IMR-90 (cell line): ENCODE results near the gene FZD4. TPM values are rescaled to one million over a fixed set of nuclear protein-coding genes. Genes with fewer than 3 reads are reported as not detected.

Source experiments
- ATAC-seq: fragments of 200-7000 bp; cut with Tn5 transposase; 2 replicates; pipeline ENCODE4 v1.9.1; 2020; ENCODE audit warnings: low read depth, mild to moderate bottlenecking, moderate library complexity
- BruUV-seq: library from RNA; stranded (reverse); fragments of 400-500 nt; replicated peaks from 2 replicates; lab custom pipeline; 2021; lab: Mats Ljungman, UMichigan
- CTCF ChIA-PET: fragments of 300-600 bp; formaldehyde crosslinking; extraction: SDS; loops from one replicate; lab custom pipeline; 2021; ENCODE audit warnings: antibody characterized with exemption; lab: Yijun Ruan, JAX
- POLR2A ChIA-PET: fragments of 300-600 bp; sonication (Branson Sonifier 250); formaldehyde crosslinking; loops from one replicate; lab custom pipeline; 2022; ENCODE audit warnings: antibody characterized with exemption; ENCODE audit not compliant: unreplicated experiment; lab: Charles Lee
- DNase-seq: peaks from one replicate; pipeline ENCODE4 v3.0.0; 2013
- H2AFZ ChIP-seq: replicated peaks from 2 replicates; pipeline ENCODE3; 2013; ENCODE audit warnings: low read length, mild to moderate bottlenecking; ENCODE audit not compliant: poor library complexity
- H2AK5ac ChIP-seq: 2 replicates; pipeline ENCODE4 v1.6.1; 2013; ENCODE audit warnings: low read depth, low read length, inconsistent platforms
- H2AK9ac ChIP-seq: replicated peaks from 2 replicates; pipeline ENCODE3; 2013; ENCODE audit warnings: mild to moderate bottlenecking, low read depth, low read length, moderate library complexity; ENCODE audit not compliant: poor library complexity
- H2BK120ac ChIP-seq: 2 replicates; pipeline ENCODE4 v1.6.1; 2013; ENCODE audit warnings: low read depth, low read length, inconsistent platforms
- H2BK15ac ChIP-seq: 3 replicates; pipeline ENCODE4 v1.6.1; 2013; ENCODE audit warnings: low read depth, low read length, inconsistent platforms
- H2BK20ac ChIP-seq: 2 replicates; pipeline ENCODE4 v1.6.1; 2013; ENCODE audit warnings: low read depth, mild to moderate bottlenecking, inconsistent platforms, low read length, moderate library complexity
- H2BK5ac ChIP-seq: 2 replicates; pipeline ENCODE4 v1.6.1; 2013; ENCODE audit warnings: mild to moderate bottlenecking, low read depth, low read length, inconsistent platforms; ENCODE audit not compliant: poor library complexity, severe bottlenecking
- H3K14ac ChIP-seq: replicated peaks from 2 replicates; pipeline ENCODE4 v1.6.1; 2013; ENCODE audit warnings: low read depth, low read length, inconsistent platforms
- H3K18ac ChIP-seq: 2 replicates; pipeline ENCODE4 v1.6.1; 2013; ENCODE audit warnings: low read depth, low read length, control low read depth
- H3K23ac ChIP-seq: 2 replicates; pipeline ENCODE4 v1.6.1; 2013; ENCODE audit warnings: low read depth, low read length, inconsistent platforms
- H3K27ac ChIP-seq: 2 replicates; pipeline ENCODE4 v1.5.1; 2013; ENCODE audit warnings: mild to moderate bottlenecking, control low read depth, low read length; ENCODE audit not compliant: insufficient read depth
- H3K27me3 ChIP-seq: 2 replicates; pipeline ENCODE4 v1.6.1; 2013; ENCODE audit warnings: low read length; ENCODE audit not compliant: control insufficient read depth, insufficient read depth
- H3K36me3 ChIP-seq: 2 replicates; pipeline ENCODE4 v1.6.1; 2013; ENCODE audit warnings: low read length, mixed read lengths; ENCODE audit not compliant: control insufficient read depth, insufficient read depth
- H3K4ac ChIP-seq: 2 replicates; pipeline ENCODE4 v1.6.1; 2013; ENCODE audit warnings: low read depth, low read length, inconsistent platforms
- H3K4me1 ChIP-seq: 2 replicates; pipeline ENCODE4 v1.6.1; 2013; ENCODE audit warnings: low read length, mixed read lengths; ENCODE audit not compliant: control insufficient read depth, insufficient read depth
- H3K4me2 ChIP-seq: 2 replicates; pipeline ENCODE4 v1.6.1; 2013; ENCODE audit warnings: low read depth, mild to moderate bottlenecking, control low read depth, low read length, moderate library complexity
- H3K4me3 ChIP-seq: 2 replicates; pipeline ENCODE4 v1.5.1; 2013; ENCODE audit warnings: low read depth, mild to moderate bottlenecking, control low read depth, low read length, moderate library complexity; ENCODE audit not compliant: insufficient read depth
- H3K56ac ChIP-seq: 2 replicates; pipeline ENCODE4 v1.6.1; 2013; ENCODE audit warnings: low read length, inconsistent platforms; ENCODE audit not compliant: insufficient read depth; ENCODE audit errors: extremely low read depth
- H3K79me1 ChIP-seq, 2 experiments: 2 replicates each; pipeline ENCODE4 v1.6.1; 2013; ENCODE audit warnings: low read length in 2 of 2, inconsistent platforms in 1 of 2, low read depth in 1 of 2
- H3K9ac ChIP-seq: 2 replicates; pipeline ENCODE4 v1.6.1; 2013; ENCODE audit warnings: low read depth, low read length, control low read depth
- H3K9me1 ChIP-seq: 2 replicates; pipeline ENCODE4 v1.6.1; 2013; ENCODE audit warnings: low read length, inconsistent platforms; ENCODE audit not compliant: insufficient read depth
- H3K9me3 ChIP-seq: 2 replicates; pipeline ENCODE4 v1.6.1; 2013; ENCODE audit warnings: low read length; ENCODE audit not compliant: control insufficient read depth, insufficient read depth
- H4K20me1 ChIP-seq: 2 replicates; pipeline ENCODE4 v1.6.1; 2013; ENCODE audit warnings: low read length, inconsistent platforms; ENCODE audit not compliant: insufficient read depth
- H4K5ac ChIP-seq: 2 replicates; pipeline ENCODE4 v1.6.1; 2013; ENCODE audit warnings: mild to moderate bottlenecking, low read depth, low read length, control low read depth
- H4K8ac ChIP-seq, 2 experiments: 2 replicates each; pipeline ENCODE4 v1.6.1; 2013; ENCODE audit warnings: low read depth in 2 of 2, low read length in 2 of 2, control low read depth in 1 of 2, inconsistent platforms in 1 of 2
- H4K91ac ChIP-seq: 2 replicates; pipeline ENCODE4 v1.6.1; 2013; ENCODE audit warnings: low read depth, low read length, inconsistent platforms; ENCODE audit not compliant: insufficient read depth
- BHLHE40 ChIP-seq: fragments of 150-350 bp; IDR thresholded peaks from 2 replicates; pipeline ENCODE4 v1.6.1; 2016; ENCODE audit warnings: mild to moderate bottlenecking, low read depth, low read length
- CEBPB ChIP-seq: IDR thresholded peaks from 2 replicates; pipeline ENCODE4 v1.6.1; 2012; ENCODE audit warnings: low read depth, low read length, improper control_type of control experiment
- CHD1 ChIP-seq: IDR thresholded peaks from 2 replicates; pipeline ENCODE4 v1.6.1; 2012; ENCODE audit warnings: low read depth, low read length, improper control_type of control experiment
- CTCF ChIP-seq: conservative IDR thresholded peaks from 2 replicates; pipeline ENCODE4 v1.5.1; 2012; ENCODE audit warnings: mild to moderate bottlenecking, low read depth, low read length, improper control_type of control experiment
- ELK1 ChIP-seq: fragments of 150-350 bp; IDR thresholded peaks from 2 replicates; pipeline ENCODE4 v1.6.1; 2016; ENCODE audit warnings: low read depth, mild to moderate bottlenecking, low read length, moderate library complexity, borderline replicate concordance
- MAZ ChIP-seq: IDR thresholded peaks from 2 replicates; pipeline ENCODE4 v1.6.1; 2012; ENCODE audit warnings: low read depth, mild to moderate bottlenecking, low read length, improper control_type of control experiment, moderate library complexity, borderline replicate concordance
- MXI1 ChIP-seq: IDR thresholded peaks from 2 replicates; pipeline ENCODE4 v1.6.1; 2012; ENCODE audit warnings: low read depth, mild to moderate bottlenecking, low read length, moderate library complexity, borderline replicate concordance
- NFE2L2 ChIP-seq: fragments of 150-350 bp; IDR thresholded peaks from 2 replicates; pipeline ENCODE4 v1.6.1; 2016; ENCODE audit warnings: low read depth, mild to moderate bottlenecking, low read length
- RAD21 ChIP-seq: IDR thresholded peaks from 2 replicates; pipeline ENCODE4 v1.6.1; 2012; ENCODE audit warnings: low read length, improper control_type of control experiment
- RCOR1 ChIP-seq: IDR thresholded peaks from 2 replicates; pipeline ENCODE4 v1.6.1; 2012; ENCODE audit warnings: mild to moderate bottlenecking, low read length, improper control_type of control experiment; ENCODE audit not compliant: insufficient replicate concordance
- RFX5 ChIP-seq: IDR thresholded peaks from 2 replicates; pipeline ENCODE4 v1.8.0; 2012; ENCODE audit warnings: low read depth, mild to moderate bottlenecking, low read length, moderate library complexity
- SMC3 ChIP-seq: fragments of 150-350 bp; IDR thresholded peaks from 2 replicates; pipeline ENCODE4 v1.6.1; 2016; ENCODE audit warnings: low read depth, mild to moderate bottlenecking, antibody characterized with exemption, low read length, moderate library complexity
- WGBS, 2 experiments: methylation state at CpG; one replicate each; pipeline versions ENCODE4 v1.1.5 to v1.1.7; 2013; ENCODE audit warnings: missing lambda C conversion rate in 2 of 2; ENCODE audit not compliant: insufficient read length in 1 of 2; ENCODE audit errors: extremely low coverage in 2 of 2; 5-methylcytosine and 5-hydroxymethylcytosine counted together
- dilution Hi-C: fragments of 300-500 bp; cut with HindIII; formaldehyde crosslinking; loops from one replicate; pipeline ENCODE4 v1.14.3; 2018; ENCODE audit warnings: low sequenced_read_pairs; ENCODE audit not compliant: unreplicated experiment
- in situ Hi-C: fragments of 300-500 bp; cut with MboI; formaldehyde crosslinking; loops from 3 replicates; pipeline ENCODE4 v1.14.3; 2019; ENCODE audit warnings: low sequenced_read_pairs, inconsistent platforms, mixed read lengths
- intact Hi-C: fragments of 100-400 bp; cut with micrococcal nuclease; formaldehyde crosslinking; loops from 2 replicates; pipeline ENCODE4 v1.10.0; 2022
- polyA plus RNA-seq, 3 experiments: library from polyadenylated mRNA; depleted of rRNA; stranded (reverse); fragments of >200 nt; gene quantifications; 2 replicates each; pipeline ENCODE4 v1.2.3, GENCODE V29; 2012; ENCODE audit warnings: low replicate concordance in 1 of 3
- total RNA-seq: library from RNA; depleted of rRNA; stranded (reverse); fragments of >200 nt; gene quantifications from 2 replicates; pipeline ENCODE4 v1.2.3, GENCODE V29; 2012

FZD4 gene
- total and polyA plus RNA-seq, 2 of the 4 experiments (the other 2 are of a cell fraction), result 3.7 to 7.7 TPM

- TF ChIP-seq SMC3 (no peak), CHD1 (no peak), RAD21 (no peak), ELK1 (no peak), RFX5 (no peak)
Measured at GRCh38 chr11:86978247-86978646, 23.1 kb upstream of the FZD4 start (continued).

- Histone ChIP-seq H3K14ac (no peak overlapping the region), H2AK5ac (no peak overlapping the region), H3K9me1 (0 out of 2 replicates have a peak, but pooled peaks cover 2% of the 10 kb centered on the region), H2BK15ac (no peak overlapping the region), H3K79me1 (no peaks in the 10 kb centered on the region), H2AFZ (no peak overlapping the region), H3K18ac (no peak overlapping the region), H4K8ac (no peak overlapping the region), H2AK9ac (no peak overlapping the region), H2BK120ac (no peak overlapping the region), H3K27ac (no peak overlapping the region), H4K20me1 (no peaks in the 10 kb centered on the region), H3K9me3 (peaks cover 7% of the 10 kb centered on the region), H3K56ac (no peak overlapping the region), H4K91ac (no peak overlapping the region), H3K4me3 (no peak overlapping the region), H4K5ac (no peak overlapping the region), H3K4me1 (no peaks in the 10 kb centered on the region), H2BK20ac (no peak overlapping the region), H3K4ac (no peak overlapping the region), H3K36me3 (no peaks in the 10 kb centered on the region), H3K23ac (no peak overlapping the region), H3K4me2 (no peak overlapping the region), H3K27me3 (peaks cover 2% of the 10 kb centered on the region; the same call in 1 of the 2 replicates), H3K9ac (no peak overlapping the region), H2BK5ac (no peak overlapping the region)
- CTCF ChIA-PET, result no interaction called here
- DNase-seq, result no peak
- ATAC-seq, result no peak
- 86% methylated on average over 1 of the region's 6 CpGs; no CpG with 5 or more reads in 1 of the 2 experiments for WGBS, 2 experiments
- in situ Hi-C loops (no loop called here), intact Hi-C loops (no loop called here), dilution Hi-C loops (no loop called here)
- POLR2A ChIA-PET, result no interaction called here
- BruUV-seq, result no TSS peak
- TF ChIP-seq CEBPB (no peak), ELK1 (no peak), MXI1 (no peak), BHLHE40 (no peak), SMC3 (no peak), CTCF (no peak), NFE2L2 (no peak), RCOR1 (no peak), MAZ (no peak), CHD1 (no peak)
Measured at GRCh38 chr11:86977441-86978050, 22.4 kb upstream of the FZD4 start.
